GM19452 (cell line): ENCODE data around the gene FOXD1.

Experiments
- ATAC-seq: cut with Tn5 transposase; IDR thresholded peaks from one replicate; pipeline ENCODE4 v1.9.1; 2021; ENCODE audit not compliant: unreplicated experiment

FOXD1 gene

GRCh38 chr5:73441378-73441777 is 7.2 kb downstream of the FOXD1 start:
- no peak for ATAC-seq

GRCh38 chr5:73440262-73440661 is 8.3 kb downstream of the FOXD1 start:
- no peak for ATAC-seq

- no peak for ATAC-seq
Measured at GRCh38 chr5:73438645-73439470, 9.7 kb downstream of the FOXD1 start.

- no peak for ATAC-seq
Measured at GRCh38 chr5:73437777-73438644, 10.6 kb downstream of the FOXD1 start.

GRCh38 chr5:73437101-73437776 is 11.3 kb downstream of the FOXD1 start:
- no peak for ATAC-seq

GRCh38 chr5:73436535-73437100 is 12.0 kb downstream of the FOXD1 start:
- ATAC-seq, result no peak

GRCh38 chr5:73435759-73436534 is 12.6 kb downstream of the FOXD1 start:
- ATAC-seq, result no peak

- no peak for ATAC-seq
Measured at GRCh38 chr5:73434907-73435306, 13.7 kb downstream of the FOXD1 start.

- no peak for ATAC-seq
Measured at GRCh38 chr5:73434461-73434860, 14.1 kb downstream of the FOXD1 start.

GRCh38 chr5:73433982-73434342 is 14.6 kb downstream of the FOXD1 start:
- ATAC-seq, result no peak

- no peak for ATAC-seq
Measured at GRCh38 chr5:73433272-73433981, 15.2 kb downstream of the FOXD1 start.

- no peak for ATAC-seq
Measured at GRCh38 chr5:73431204-73431851, 17.2 kb downstream of the FOXD1 start.

- ATAC-seq, result no peak
Measured at GRCh38 chr5:73426034-73426433, 22.5 kb downstream of the FOXD1 start.

GRCh38 chr5:73424556-73424977 is 24.0 kb downstream of the FOXD1 start:
- ATAC-seq, result no peak

GRCh38 chr5:73422164-73422563 is 26.4 kb downstream of the FOXD1 start:
- no peak for ATAC-seq

GRCh38 chr5:73420666-73421065 is 27.9 kb downstream of the FOXD1 start:
- no peak for ATAC-seq

GRCh38 chr5:73419465-73420390 is 28.8 kb downstream of the FOXD1 start:
- no peak for ATAC-seq

- ATAC-seq, result no peak
Measured at GRCh38 chr5:73419117-73419464, 29.5 kb downstream of the FOXD1 start.
